A673 (cell line): ENCODE data around the gene GET4.

Source experiments
- EZH2 ChIP-seq: fragments of 200-600 bp; sonication (generic); IDR thresholded peaks from 2 replicates; pipeline ENCODE4 v1.6.1; 2017; ENCODE audit warnings: borderline replicate concordance, low read depth, mild to moderate bottlenecking, mixed read lengths, antibody characterized with exemption, low read length; ENCODE audit not compliant: poor library complexity, severe bottlenecking
- TF ChIP-seq, protein P1 (sequence below): fragments of 300-800, 200-600 bp; sonication (generic); conservative IDR thresholded peaks from 2 replicates; pipeline ENCODE4 v1.5.1; 2017; ENCODE audit warnings: low read depth, mild to moderate bottlenecking, antibody characterized with exemption, low read length, moderate library complexity, mixed read lengths

- TF ChIP-seq EZH2, result no peak
- TF ChIP-seq, protein P1, sequence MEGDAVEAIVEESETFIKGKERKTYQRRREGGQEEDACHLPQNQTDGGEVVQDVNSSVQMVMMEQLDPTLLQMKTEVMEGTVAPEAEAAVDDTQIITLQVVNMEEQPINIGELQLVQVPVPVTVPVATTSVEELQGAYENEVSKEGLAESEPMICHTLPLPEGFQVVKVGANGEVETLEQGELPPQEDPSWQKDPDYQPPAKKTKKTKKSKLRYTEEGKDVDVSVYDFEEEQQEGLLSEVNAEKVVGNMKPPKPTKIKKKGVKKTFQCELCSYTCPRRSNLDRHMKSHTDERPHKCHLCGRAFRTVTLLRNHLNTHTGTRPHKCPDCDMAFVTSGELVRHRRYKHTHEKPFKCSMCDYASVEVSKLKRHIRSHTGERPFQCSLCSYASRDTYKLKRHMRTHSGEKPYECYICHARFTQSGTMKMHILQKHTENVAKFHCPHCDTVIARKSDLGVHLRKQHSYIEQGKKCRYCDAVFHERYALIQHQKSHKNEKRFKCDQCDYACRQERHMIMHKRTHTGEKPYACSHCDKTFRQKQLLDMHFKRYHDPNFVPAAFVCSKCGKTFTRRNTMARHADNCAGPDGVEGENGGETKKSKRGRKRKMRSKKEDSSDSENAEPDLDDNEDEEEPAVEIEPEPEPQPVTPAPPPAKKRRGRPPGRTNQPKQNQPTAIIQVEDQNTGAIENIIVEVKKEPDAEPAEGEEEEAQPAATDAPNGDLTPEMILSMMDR, result no peak
These were observed 43.6 kb downstream of the GET4 start for GRCh38 chr7:919924-920341.
